ENCODE results near the gene ZBTB34. TPM values are rescaled to one million over a fixed set of nuclear protein-coding genes. Genes with fewer than 3 reads are reported as not detected.

ZBTB34 gene
- total and polyA plus RNA-seq, 2 donors from 2014 or later, result 2.5 to 12.5 TPM

DNA sequence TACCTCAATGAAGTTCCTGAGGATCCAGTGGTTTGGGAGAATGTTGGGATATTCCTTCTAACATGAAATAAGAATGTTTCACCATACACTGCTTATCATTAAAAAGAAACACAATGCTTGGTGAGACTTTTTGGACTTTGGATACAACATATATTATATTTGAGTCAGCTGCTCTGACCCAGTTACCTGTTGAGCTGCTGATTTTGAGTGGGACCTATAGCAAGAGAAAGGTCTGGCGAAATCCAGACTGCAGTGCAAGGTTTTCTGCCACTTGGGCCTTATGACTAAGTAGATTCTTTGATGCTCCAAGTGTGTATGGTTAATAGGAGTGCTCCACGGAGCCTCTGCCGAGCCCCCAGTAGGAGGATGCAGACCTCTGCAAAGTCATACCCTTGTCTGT, 44.1 kb downstream of the ZBTB34 start:
- Histone ChIP-seq H3K4me1 (ENCODE audit: control insufficient read depth in 2 of 3, insufficient read depth in 2 of 3, low read depth in 1 of 3, low read length in 3 of 3) (no peaks in the 10 kb centered on the region), H3K36me3 (ENCODE audit: control insufficient read depth in 2 of 3, insufficient read depth in 3 of 3, low read length in 3 of 3) (no peaks in the 10 kb centered on the region), H3K27ac (ENCODE audit: low read depth in 2 of 2, low read length in 2 of 2) (no peak overlapping the region), H3K27me3 (ENCODE audit: control insufficient read depth, insufficient read depth, low read length) (no peaks in the 10 kb centered on the region), H3K9me3 (ENCODE audit: control insufficient read depth in 2 of 3, insufficient read depth in 1 of 3, low read length in 3 of 3) (peaks cover 0 to 4% (median 0%) of the 10 kb centered on the region in 3 donors), H3K9ac (ENCODE audit: low read length in 3 of 3) (no peak overlapping the region), H3K4me3 (ENCODE audit: low read length in 3 of 3) (no peak overlapping the region)
- intact Hi-C loops (cut with DNase I), result no loop called here
- no peak for DNase-seq
- TF ChIP-seq, protein P1, sequence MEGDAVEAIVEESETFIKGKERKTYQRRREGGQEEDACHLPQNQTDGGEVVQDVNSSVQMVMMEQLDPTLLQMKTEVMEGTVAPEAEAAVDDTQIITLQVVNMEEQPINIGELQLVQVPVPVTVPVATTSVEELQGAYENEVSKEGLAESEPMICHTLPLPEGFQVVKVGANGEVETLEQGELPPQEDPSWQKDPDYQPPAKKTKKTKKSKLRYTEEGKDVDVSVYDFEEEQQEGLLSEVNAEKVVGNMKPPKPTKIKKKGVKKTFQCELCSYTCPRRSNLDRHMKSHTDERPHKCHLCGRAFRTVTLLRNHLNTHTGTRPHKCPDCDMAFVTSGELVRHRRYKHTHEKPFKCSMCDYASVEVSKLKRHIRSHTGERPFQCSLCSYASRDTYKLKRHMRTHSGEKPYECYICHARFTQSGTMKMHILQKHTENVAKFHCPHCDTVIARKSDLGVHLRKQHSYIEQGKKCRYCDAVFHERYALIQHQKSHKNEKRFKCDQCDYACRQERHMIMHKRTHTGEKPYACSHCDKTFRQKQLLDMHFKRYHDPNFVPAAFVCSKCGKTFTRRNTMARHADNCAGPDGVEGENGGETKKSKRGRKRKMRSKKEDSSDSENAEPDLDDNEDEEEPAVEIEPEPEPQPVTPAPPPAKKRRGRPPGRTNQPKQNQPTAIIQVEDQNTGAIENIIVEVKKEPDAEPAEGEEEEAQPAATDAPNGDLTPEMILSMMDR (IDR thresholded peaks at IDR 0.05; ENCODE audit: borderline replicate concordance, extremely low read depth, insufficient read depth), result no peak
- no peak for FAIRE-seq

DNA sequence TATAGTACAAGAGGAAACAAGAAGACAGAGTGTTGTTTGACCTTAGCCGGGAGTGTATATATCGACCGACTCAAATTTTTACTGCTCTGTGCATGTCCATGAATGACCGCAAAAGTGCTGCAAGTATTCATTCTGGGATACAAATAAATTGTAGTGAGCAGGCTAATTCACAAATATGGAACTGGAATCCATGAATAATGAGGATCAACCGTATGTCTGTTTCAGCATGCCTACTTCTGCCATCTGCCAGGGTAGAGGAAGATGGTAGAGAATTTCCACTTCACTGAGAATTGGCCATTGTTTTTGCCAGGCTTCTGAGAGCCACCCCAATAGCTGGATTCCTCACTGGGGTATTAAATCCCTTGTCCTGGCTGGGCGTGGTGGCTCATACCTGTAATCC, 45.7 kb downstream of the ZBTB34 start:
- intact Hi-C loops (cut with DNase I), result no loop called here
- no peaks in the 10 kb centered on the region for H3K36me3 ChIP-seq (ENCODE audit: control insufficient read depth in 2 of 3, insufficient read depth in 3 of 3, low read length in 3 of 3)
- H3K27ac ChIP-seq (ENCODE audit: low read depth in 2 of 2, low read length in 2 of 2), result no peak overlapping the region
- H3K9ac ChIP-seq (ENCODE audit: low read length in 3 of 3), result no peak overlapping the region
- no peaks in the 10 kb centered on the region for H3K27me3 ChIP-seq (ENCODE audit: control insufficient read depth, insufficient read depth, low read length)
- no peaks in the 10 kb centered on the region for H3K4me1 ChIP-seq (ENCODE audit: control insufficient read depth in 2 of 3, insufficient read depth in 2 of 3, low read depth in 1 of 3, low read length in 3 of 3)
- DNase-seq (no peak), FAIRE-seq (no peak)
- TF ChIP-seq, protein P1 (IDR thresholded peaks at IDR 0.05; ENCODE audit: borderline replicate concordance, extremely low read depth, insufficient read depth), result no peak
- peaks cover 0 to 4% (median 0%) of the 10 kb centered on the region in 3 donors for H3K9me3 ChIP-seq (ENCODE audit: control insufficient read depth in 2 of 3, insufficient read depth in 1 of 3, low read length in 3 of 3)
- no peak overlapping the region for H3K4me3 ChIP-seq (ENCODE audit: low read length in 3 of 3)

DNA sequence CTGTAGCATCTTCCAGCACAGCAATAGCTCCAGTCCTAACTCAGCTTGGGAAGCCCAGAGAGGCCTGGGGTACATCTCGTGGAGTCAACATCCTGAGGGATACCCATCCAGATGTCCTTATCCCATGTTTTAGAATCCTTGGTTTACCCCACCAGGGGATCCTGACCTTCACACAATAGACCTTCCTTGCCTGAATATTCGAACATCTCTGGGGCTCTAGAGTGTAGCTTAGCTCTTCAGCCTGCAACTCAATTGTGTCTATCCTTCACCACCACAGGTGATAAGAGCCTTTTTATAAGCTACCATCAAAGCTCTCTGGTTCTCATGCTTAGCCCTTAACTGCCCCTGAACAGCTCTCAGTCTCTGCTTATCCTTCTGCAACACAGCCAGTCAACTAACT, 46.6 kb downstream of the ZBTB34 start:
- TF ChIP-seq, protein P1 (IDR thresholded peaks at IDR 0.05; ENCODE audit: borderline replicate concordance, extremely low read depth, insufficient read depth), result no peak
- Histone ChIP-seq H3K4me3 (ENCODE audit: low read length in 3 of 3) (no peak overlapping the region), H3K27ac (ENCODE audit: low read depth in 2 of 2, low read length in 2 of 2) (no peak overlapping the region), H3K9ac (ENCODE audit: low read length in 3 of 3) (no peak overlapping the region), H3K27me3 (ENCODE audit: control insufficient read depth, insufficient read depth, low read length) (no peaks in the 10 kb centered on the region), H3K9me3 (ENCODE audit: control insufficient read depth in 2 of 3, insufficient read depth in 1 of 3, low read length in 3 of 3) (no peaks in the 10 kb centered on the region), H3K36me3 (ENCODE audit: control insufficient read depth in 2 of 3, insufficient read depth in 3 of 3, low read length in 3 of 3) (no peaks in the 10 kb centered on the region), H3K4me1 (ENCODE audit: control insufficient read depth in 2 of 3, insufficient read depth in 2 of 3, low read depth in 1 of 3, low read length in 3 of 3) (no peaks in the 10 kb centered on the region)
- no peak for DNase-seq
- no peak for FAIRE-seq
- intact Hi-C loops (cut with DNase I), result no loop called here

Measured in kidney (tissue), 14 donors.